HG03095 (cell line): ENCODE results near the gene ACVRL1.

ENCODE experiments used
- ATAC-seq: cut with Tn5 transposase; IDR thresholded peaks from one replicate; pipeline ENCODE4 v1.9.1; 2021; ENCODE audit warnings: moderate library complexity; ENCODE audit not compliant: unreplicated experiment

The ACVRL1 gene

DNA sequence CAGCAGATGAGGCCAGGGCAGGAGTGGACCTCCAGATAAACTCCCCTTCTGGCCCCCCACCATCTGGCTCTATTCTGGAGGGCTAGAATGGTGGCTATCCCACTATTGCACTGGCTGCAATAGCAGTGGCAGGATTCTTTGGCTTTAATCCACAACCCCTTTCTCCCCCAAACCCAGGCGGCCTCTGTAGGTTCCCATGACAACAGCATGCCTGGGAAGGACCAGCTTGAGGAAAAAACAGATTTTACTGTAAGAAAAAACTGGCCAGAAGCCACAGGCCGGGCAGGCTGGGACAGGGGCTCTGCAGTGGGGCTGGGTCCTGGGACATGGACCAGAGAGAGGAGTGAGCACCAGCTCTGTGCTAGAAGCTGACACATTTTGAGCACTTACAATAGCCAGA lies 30.6 kb downstream of the ACVRL1 start:
- no peak for ATAC-seq

- no peak for ATAC-seq
These were observed 31.4 kb downstream of the ACVRL1 start for GRCh38 chr12:51938726-51939125.

GRCh38 chr12:51941011-51941581 lies 33.8 kb downstream of the ACVRL1 start:
- ATAC-seq = no peak

DNA sequence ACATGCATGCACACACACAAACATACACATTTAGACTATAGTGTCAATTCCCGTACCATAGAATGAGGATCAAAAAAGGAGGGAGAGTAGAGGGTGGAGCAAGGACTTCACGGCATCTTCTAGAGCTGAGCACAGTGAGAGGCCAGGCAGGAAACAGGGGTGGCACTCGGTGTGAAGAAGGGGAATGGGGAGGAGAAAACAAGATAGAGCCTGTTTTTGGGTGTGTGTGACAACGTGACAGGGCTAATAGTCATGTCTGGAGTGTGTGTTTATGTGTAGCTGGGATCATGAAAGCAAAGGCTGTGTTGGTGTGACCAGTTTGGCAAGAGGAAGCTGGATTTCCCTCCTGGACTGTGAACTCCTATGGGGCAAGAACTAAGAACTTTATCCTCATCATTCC lies 34.3 kb downstream of the ACVRL1 start:
- no peak for ATAC-seq

- no peak for ATAC-seq
These were observed 34.8 kb downstream of the ACVRL1 start for GRCh38 chr12:51942056-51942455.

DNA sequence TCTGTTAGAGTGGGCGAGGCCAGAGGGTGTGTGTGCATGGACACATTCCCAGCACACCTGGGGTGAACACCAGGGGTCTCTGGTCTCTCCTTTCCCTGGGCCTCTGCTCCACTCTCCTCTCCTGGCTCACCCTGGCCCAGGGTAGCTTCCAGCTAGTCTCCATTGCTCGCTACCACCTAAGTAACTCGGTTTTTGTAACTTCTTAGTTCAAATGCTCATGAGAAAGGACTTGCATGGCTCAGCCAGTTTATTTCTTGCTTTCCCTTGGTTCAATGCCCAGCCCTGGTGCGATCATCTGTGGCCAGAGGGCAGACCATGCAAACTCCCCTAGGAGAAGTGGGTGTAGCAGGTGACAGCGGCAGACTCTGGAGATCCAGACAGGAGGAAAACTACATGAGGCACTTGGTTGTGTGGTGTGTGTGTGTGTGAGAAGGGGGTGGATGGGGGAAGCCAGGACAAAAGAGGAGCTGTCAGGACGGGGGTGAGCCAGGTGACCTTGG lies 35.2 kb downstream of the ACVRL1 start:
- ATAC-seq = no peak

GRCh38 chr12:51943346-51943745 lies 36.0 kb downstream of the ACVRL1 start:
- no peak for ATAC-seq

DNA sequence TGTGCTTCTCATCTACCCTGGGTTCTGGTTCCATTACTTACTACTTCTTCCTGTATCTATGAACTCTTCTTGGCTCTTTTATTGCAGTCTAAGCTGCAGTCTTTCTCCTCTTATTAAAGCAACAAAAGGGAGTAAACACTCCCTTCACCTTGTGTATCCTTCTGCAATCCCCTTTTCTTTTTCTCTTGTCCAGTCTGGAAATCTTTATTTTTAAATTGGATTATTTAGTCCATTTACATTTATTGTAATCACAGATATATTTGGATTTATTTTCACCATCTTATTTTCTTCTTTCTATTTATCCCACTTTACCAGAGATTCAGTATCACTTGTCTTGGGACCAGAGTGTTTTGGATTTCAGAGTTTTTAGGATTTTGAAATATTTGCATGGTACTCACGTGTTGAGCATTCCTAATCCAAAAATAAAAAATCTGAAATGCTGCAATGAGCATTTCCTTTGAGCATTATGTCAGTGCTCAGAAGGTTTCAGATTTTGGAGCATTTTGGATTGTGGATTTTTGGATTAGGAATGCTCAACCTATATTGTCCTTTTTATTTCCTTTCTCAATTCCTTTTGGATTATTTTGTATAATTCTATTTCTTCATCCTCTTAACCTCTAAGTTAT lies 37.4 kb downstream of the ACVRL1 start:
- no peak for ATAC-seq

DNA sequence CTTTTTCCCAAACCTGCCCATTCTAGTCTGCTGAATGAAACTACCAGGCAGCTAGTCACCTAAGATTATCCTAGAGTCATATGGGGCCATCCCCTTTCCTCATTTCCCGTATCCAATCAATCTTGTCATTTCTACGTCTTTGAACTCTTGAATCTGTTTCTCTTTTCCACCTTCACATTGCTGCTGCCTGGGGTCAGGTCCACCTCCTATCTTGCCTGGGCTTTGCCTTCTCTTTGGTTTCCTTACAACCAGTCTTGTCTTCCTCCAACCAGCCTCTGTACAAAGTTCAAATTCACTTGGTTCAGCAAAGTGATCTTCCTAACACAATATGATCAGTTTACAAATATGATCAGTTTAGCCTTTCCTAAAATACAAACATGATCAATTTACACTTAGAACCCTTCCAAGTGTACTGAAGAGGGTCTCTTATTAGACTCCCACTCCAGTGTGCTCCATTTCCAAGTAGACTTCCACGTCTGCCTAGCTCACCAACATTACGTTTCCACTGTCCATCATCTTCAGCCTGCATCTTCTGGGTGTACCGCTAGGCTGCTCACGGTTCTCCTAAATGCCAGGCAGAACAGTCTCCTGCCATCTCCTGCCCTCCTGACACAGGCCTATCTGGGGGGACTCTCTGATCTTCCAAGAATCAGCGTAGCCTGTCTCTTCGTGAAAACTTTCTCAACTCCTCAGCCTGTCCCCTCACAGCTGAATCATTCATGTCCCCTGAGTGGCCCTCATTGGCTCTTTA lies 40.1 kb downstream of the ACVRL1 start:
- ATAC-seq = no peak

GRCh38 chr12:51948066-51948465 lies 40.8 kb downstream of the ACVRL1 start:
- no peak for ATAC-seq

DNA sequence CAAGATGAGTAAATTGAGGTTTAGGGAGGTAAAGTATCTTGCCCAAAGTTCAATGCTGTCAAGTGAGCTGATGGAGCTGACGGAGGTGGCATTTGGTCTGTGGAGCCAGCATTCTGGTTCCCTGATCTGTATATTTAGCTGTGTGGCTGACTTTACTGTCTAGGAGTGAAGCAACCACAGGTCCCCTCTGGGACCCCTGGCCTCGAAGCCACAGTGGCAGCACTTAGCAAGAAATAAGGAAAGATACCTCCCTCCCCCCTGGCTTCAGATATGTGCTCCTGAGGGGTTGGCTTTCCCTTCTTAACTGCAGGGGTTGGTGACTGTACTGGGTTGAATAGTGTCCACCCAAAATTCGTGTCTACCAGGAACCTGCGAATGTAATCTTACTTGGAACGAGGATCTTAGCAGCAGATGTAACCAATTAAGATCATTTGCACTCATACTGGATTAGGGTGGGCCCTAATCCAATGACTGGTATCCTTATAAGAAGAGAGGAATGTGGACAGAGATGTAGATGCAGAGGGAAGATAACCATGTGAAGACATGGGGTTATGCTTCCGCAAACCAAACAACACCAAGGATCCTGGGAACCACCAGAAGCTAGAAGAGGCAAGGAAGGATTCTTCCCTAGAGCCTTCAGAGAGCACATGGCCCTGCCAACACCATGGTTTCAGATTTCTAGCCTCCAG lies 42.2 kb downstream of the ACVRL1 start:
- no peak for ATAC-seq

DNA sequence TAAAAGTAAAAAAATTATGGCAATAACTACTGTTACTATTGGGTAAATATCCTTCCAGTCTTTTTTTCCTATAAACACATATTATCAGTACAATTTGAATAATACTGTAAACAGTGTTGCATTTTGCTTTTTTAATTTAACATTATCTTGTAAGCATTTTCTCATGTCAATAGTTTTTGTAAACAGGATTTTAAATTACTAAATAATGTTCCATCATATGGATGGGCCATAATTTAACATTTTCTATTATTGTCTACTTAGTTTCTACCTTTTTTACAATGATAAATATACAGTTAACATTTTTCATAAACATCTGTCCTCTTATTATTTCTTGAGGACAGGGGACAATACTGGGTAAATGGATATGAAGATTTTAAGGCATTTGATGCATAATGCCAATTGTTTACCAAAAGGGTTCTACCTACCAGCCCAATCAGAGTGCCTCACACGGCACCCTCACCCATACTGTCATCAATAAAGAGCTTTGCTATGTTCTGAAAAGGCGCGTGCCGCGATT lies 43.4 kb downstream of the ACVRL1 start:
- no peak for ATAC-seq

DNA sequence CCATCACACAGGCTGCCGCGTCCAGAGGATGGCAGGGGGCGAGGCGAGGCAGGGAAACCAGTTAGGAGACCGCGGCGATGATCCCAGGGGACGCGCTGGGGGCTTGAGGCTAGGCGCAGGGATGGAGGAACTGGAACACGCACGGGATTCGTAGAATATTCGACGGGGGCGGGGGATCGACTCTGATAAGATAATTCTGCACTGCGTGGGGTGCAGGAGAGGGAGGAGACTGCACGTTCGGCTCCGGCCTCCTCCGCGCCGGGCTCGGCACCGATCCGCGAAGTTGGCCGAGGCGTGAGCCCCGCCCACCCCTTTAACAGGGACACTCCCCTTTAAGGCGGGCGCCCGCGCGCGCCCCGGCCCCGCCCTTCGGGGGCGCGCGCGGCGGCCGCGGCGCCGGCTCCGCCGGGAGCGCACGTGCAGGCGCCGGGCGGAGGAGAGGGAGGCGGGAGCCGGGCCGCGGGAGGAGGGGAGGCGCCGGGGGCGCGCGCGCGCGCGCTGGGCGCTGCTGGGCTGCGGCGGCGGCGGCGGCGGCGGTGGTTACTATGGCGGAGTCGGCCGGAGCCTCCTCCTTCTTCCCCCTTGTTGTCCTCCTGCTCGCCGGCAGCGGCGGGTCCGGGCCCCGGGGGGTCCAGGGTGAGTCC lies 44.0 kb downstream of the ACVRL1 start, which contains the start of gene ACVR1B:
Gene ACVR1B (plus strand): TSS at position 501 of the 644 bp plus-strand sequence. CDS start 45 bp downstream, at position 546.
- peak; percentile 86 for ATAC-seq

DNA sequence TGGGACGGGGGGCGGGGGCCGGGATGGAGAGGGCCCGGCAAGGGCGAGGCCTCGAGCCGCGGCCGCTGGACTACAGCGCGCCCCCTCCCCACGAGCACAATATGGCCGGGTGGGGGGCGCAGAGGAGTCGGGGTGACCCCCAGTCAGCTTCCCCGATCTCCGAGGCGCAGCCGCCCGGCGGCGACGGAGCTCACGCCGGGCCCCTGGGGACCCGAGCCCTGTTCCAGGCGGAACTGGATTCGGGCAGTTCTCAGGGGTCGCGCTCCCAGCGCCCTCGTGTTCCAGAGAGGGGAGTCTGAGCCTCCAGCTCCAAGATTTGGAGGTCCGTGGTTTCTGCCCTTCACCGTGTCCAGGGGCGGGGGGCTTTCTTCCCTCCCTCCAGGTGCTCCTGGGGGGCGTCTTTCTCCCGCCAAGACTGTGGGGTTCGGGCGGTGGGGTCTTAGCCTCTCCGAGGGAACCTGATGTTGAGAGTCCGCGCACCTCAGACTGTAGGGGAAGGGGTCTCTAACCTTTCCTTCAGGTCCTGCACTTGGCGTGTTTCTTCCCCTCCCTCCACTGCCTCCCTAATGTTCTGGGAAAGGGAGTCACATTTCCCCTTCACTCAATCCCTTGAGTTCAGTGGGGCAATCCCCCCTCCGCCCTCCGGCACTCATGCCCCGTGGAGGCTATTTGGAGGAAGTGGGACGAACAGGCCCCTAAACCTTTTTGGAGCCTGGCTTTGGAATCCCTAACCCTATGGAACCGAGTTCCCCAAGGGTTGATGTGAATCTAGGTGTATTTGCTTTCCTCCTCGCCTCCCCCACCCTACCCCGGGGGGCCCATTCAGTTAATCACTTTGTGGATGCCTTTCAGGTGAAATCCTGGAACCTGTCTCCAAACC lies 44.8 kb downstream of the ACVRL1 start:
- no peak for ATAC-seq

DNA sequence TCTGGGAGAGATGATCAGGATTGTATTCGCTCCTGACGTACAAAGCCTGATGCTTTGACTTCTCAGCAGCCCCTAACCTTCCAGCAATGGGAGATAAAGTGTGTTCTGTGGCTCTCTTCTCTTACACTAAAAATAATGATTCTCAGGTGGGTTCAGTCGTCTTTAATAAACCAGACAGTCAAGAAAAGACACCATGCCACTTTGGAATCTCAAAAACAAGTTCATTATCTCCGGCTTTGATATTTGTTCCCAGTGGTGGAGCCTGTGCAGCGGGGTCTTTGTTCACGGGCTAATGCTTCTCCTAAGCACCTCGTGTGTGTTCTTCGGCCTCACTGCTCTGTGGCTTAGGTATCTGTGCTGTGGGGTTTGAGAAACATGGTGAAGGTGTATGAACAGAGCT lies 45.8 kb downstream of the ACVRL1 start:
- ATAC-seq = no peak

DNA sequence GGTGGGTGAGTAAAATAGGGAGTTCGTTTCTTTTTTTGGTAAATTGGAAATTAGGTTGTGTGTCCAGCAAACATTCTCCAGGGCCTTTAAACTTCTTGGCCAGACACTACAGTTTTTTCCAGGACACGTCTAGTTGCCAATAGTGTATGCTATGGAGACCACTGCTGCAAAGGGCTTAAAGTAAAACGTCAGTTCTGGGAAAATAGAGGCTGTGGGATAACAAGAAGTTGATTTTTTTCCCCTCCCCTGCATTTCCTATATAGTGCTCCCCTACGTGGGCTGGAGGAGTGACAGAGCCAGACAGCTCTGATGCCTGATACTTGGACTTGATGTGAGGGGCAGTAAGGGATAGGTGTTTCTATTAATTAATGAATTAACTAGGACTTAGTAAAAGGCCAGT lies 46.6 kb downstream of the ACVRL1 start:
- no peak for ATAC-seq

DNA sequence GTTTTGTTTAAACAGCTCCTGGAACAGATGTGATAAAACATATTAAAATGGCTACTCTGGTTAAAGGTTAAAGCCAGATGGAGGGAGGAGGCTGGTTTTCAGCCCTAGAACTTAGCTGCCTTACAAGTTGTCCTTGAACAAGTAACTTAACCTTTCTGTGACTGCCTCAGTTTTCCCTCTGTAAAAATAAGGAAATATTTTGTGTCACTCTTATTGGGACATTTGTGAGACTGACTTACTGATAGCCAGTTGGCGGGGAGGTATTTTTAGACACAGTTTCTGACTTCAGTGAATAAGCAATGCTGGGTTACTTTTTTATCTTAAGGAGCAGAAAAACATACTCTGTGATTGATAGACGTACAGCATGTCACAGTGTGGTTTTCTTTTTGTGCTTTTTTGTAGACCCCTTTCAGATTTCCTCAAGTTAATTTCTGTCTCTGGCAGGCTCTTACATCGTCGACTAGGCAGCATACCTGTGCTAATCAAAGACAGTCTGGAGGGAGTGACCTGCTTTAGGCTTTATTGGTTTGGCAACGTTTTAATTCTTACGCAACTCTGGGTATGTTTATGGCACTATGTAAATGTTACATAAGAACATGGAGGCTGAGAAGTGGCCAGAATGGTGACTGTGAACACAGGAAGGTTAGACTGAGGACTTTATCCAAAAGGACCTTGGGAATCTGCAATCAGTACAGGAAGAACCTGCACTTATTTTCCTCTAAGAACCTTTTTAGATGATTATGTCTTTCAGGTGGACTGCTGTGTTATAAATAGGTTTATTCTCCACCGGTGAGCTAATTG lies 47.5 kb downstream of the ACVRL1 start:
- ATAC-seq = no peak

DNA sequence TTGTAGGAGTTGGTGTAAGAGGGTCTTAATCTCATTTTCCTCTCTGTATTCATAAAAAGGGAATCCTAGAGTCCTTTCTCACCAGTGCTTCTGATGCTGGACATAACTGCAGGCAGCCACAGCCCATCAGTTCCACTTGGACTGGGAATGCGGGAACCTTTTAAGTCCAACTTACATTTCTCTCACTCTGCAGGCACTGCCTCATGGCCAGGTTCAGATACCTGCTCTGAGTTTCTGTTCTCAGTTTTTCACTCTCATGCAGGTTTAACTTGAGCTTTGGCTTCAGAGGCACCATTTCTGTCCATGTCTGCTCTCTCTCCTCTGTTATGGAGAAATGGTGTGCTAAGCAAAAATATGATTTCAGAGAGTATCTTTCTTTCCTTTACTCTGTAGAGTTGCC lies 48.4 kb downstream of the ACVRL1 start:
- ATAC-seq = no peak

DNA sequence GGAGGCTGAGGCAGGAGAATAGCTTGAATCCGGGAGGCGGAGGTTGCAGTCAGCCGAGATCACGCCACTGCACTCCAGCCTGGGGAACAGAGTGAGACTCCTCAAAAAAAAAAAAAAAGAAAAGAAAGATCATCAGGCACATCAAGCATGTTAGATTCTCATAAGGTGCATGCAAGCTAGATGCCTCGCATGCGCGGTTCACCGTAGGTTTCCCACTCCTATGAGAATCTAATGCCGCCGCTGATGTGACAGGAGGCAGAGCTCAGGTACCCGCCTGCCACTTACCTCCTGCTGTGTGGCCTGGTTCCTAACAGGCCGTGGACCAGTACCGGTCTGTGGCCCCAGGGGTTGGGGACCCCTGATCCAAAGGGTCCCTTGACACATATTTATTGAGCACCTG lies 51.2 kb downstream of the ACVRL1 start:
- no peak for ATAC-seq
